GM12878 (cell line): ENCODE measurements around the gene LRRC3C. TPM values are rescaled to one million over a fixed set of nuclear protein-coding genes. Genes with fewer than 3 reads are reported as not detected.

Experiments
- BACH1 ChIP-seq: fragments of 450-650 bp; IDR thresholded peaks from 2 replicates; pipeline ENCODE4 v1.6.1; 2017; ENCODE audit warnings: mild to moderate bottlenecking, borderline replicate concordance
- BCL11A ChIP-seq: IDR thresholded peaks from 2 replicates; pipeline ENCODE4 v1.6.1; 2011; ENCODE audit warnings: low read depth, low read length
- CBFB ChIP-seq: IDR thresholded peaks from 2 replicates; pipeline ENCODE4 v1.6.1; 2016; ENCODE audit warnings: antibody characterized with exemption, low read depth
- CBX5 ChIP-seq: sonication (generic); IDR thresholded peaks from 2 replicates; pipeline ENCODE4 v1.6.1; 2016; ENCODE audit warnings: low read depth, moderate library complexity, mild to moderate bottlenecking, inconsistent platforms
- CHD4 ChIP-seq: fragments of 200-600 bp; sonication (generic); IDR thresholded peaks from 2 replicates; pipeline ENCODE4 v1.6.1; 2016; ENCODE audit warnings: mild to moderate bottlenecking
- CTCF ChIP-seq, 3 experiments: IDR thresholded peaks in 2 of 3; conservative IDR thresholded peaks in 1 of 3; 2 replicates each; pipeline ENCODE4 v1.5.1; 2011; ENCODE audit warnings: low read depth in 3 of 3, low read length in 3 of 3, mild to moderate bottlenecking in 3 of 3, control low read depth in 2 of 3, moderate library complexity in 2 of 3, inconsistent platforms in 1 of 3, mixed read lengths in 1 of 3; ENCODE audit not compliant: control insufficient read depth in 2 of 3, insufficient read depth in 1 of 3; ENCODE audit errors: extremely low read depth in 1 of 3
- EGR1 ChIP-seq, 2 experiments: IDR thresholded peaks; 1 replicate in 1 of 2; 2 replicates in 1 of 2; pipeline ENCODE4 v1.6.1; 2011 to 2012; ENCODE audit warnings: low read depth in 2 of 2, low read length in 2 of 2, borderline replicate concordance in 1 of 2, mild to moderate bottlenecking in 1 of 2, moderate library complexity in 1 of 2
- ESRRA ChIP-seq: IDR thresholded peaks from 2 replicates; pipeline ENCODE4 v1.6.1; 2012; ENCODE audit warnings: mild to moderate bottlenecking, low read length, improper control_type of control experiment
- GATAD2B ChIP-seq: fragments of 450-650 bp; conservative IDR thresholded peaks from 2 replicates; pipeline ENCODE4 v1.6.1; 2017; ENCODE audit warnings: low read depth, mild to moderate bottlenecking, moderate library complexity
- IKZF2 ChIP-seq, 2 experiments: fragments of 450-650 bp; IDR thresholded peaks; 2 replicates each; pipeline ENCODE4 v1.6.1; 2017; ENCODE audit warnings: mild to moderate bottlenecking in 2 of 2, moderate library complexity in 2 of 2
- KDM1A ChIP-seq: fragments of 200-600 bp; sonication (generic); IDR thresholded peaks from 2 replicates; pipeline ENCODE4 v1.6.1; 2016; ENCODE audit warnings: borderline replicate concordance
- LARP7 ChIP-seq: fragments of 450-650 bp; IDR thresholded peaks from 2 replicates; pipeline ENCODE4 v1.6.1; 2017; ENCODE audit warnings: mild to moderate bottlenecking
- MEF2A ChIP-seq: IDR thresholded peaks from 2 replicates; pipeline ENCODE4 v1.6.1; 2011; ENCODE audit warnings: low read depth, mild to moderate bottlenecking, low read length, moderate library complexity; ENCODE audit not compliant: insufficient read depth
- MLLT1 ChIP-seq: fragments of 450-650 bp; IDR thresholded peaks from 2 replicates; pipeline ENCODE4 v1.6.1; 2016; ENCODE audit warnings: mild to moderate bottlenecking
- NR2C1 ChIP-seq: fragments of 450-650 bp; IDR thresholded peaks from 2 replicates; pipeline ENCODE4 v1.6.1; 2017; ENCODE audit warnings: antibody characterized with exemption, mild to moderate bottlenecking, moderate library complexity
- PKNOX1 ChIP-seq: fragments of 450-650 bp; IDR thresholded peaks from 2 replicates; pipeline ENCODE4 v1.6.1; 2016; ENCODE audit warnings: mild to moderate bottlenecking
- POLR2AphosphoS5 ChIP-seq: IDR thresholded peaks from 2 replicates; pipeline ENCODE4 v1.6.1; 2011; ENCODE audit warnings: mild to moderate bottlenecking, low read length, inconsistent platforms
- RAD21 ChIP-seq: IDR thresholded peaks from 2 replicates; pipeline ENCODE4 v1.6.1; 2011; ENCODE audit warnings: mild to moderate bottlenecking, low read depth, low read length, moderate library complexity; ENCODE audit not compliant: insufficient read depth
- SMAD5 ChIP-seq: IDR thresholded peaks from 2 replicates; pipeline ENCODE4 v1.6.1; 2016; ENCODE audit warnings: antibody characterized with exemption, low read depth
- YBX1 ChIP-seq: fragments of 450-650 bp; IDR thresholded peaks from 2 replicates; pipeline ENCODE4 v1.6.1; 2016; ENCODE audit warnings: antibody characterized with exemption
- ZNF274 ChIP-seq: IDR thresholded peaks from one replicate; pipeline ENCODE4 v1.8.0; 2011; ENCODE audit not compliant: insufficient read length, insufficient read depth
- ZNF384 ChIP-seq: IDR thresholded peaks from 2 replicates; pipeline ENCODE4 v1.6.1; 2012; ENCODE audit warnings: low read depth, mild to moderate bottlenecking, low read length, improper control_type of control experiment, borderline replicate concordance
- ZSCAN29 ChIP-seq: fragments of 450-650 bp; IDR thresholded peaks from 2 replicates; pipeline ENCODE4 v1.6.1; 2017; ENCODE audit warnings: mild to moderate bottlenecking, moderate library complexity
- polyA plus RNA-seq, 11 experiments: library from polyadenylated mRNA; depleted of rRNA in 4 of 11; unstranded in 6 of 11; stranded (reverse) in 5 of 11; fragments of >200 nt; fragmentation: Nextera tagmentation in 4 of 11; fragmentation: Illumina TruSeq in 1 of 11; extraction: Ambion mirVana in 4 of 11; extraction: Trizol in 1 of 11; gene quantifications; 1 replicate in 1 of 11; 2 replicates in 10 of 11; pipeline versions ENCODE4 v1.2.1 to v1.2.3, GENCODE V29; 2011 to 2016; ENCODE audit warnings: inconsistent platforms in 2 of 11, missing spikeins in 2 of 11, low read depth in 1 of 11
- total RNA-seq, 4 experiments: library from RNA; depleted of rRNA in 3 of 4; stranded (reverse); fragments of >200 nt in 3 of 4; fragmentation: Illumina TruSeq in 1 of 4; extraction: Trizol in 1 of 4; gene quantifications; 2 replicates each; pipeline versions ENCODE4 v1.2.1 to v1.2.3, GENCODE V29; 2013 to 2021
- TF ChIP-seq, protein P1 (sequence below): fragments of 450-650 bp; IDR thresholded peaks from 2 replicates; pipeline ENCODE4 v1.6.1; 2017; ENCODE audit warnings: low read depth, mild to moderate bottlenecking, moderate library complexity
- TF ChIP-seq, protein P2 (sequence below): IDR thresholded peaks from 2 replicates; pipeline ENCODE4 v1.6.1; 2011; ENCODE audit warnings: low read depth, mild to moderate bottlenecking, low read length, moderate library complexity, borderline replicate concordance; ENCODE audit errors: extremely low read depth

The LRRC3C gene
- total and polyA plus RNA-seq, 10 of the 15 experiments (the other 5 are each of a cell fraction or from before 2014, with no cell fraction given): not detected

- no peak for TF ChIP-seq EGR1 (IDR thresholded peaks at IDR 0.05; ENCODE audit: borderline replicate concordance in 1 of 2, low read depth in 2 of 2, low read length in 2 of 2)
- TF ChIP-seq CBX5: no peak
- TF ChIP-seq, protein P1, sequence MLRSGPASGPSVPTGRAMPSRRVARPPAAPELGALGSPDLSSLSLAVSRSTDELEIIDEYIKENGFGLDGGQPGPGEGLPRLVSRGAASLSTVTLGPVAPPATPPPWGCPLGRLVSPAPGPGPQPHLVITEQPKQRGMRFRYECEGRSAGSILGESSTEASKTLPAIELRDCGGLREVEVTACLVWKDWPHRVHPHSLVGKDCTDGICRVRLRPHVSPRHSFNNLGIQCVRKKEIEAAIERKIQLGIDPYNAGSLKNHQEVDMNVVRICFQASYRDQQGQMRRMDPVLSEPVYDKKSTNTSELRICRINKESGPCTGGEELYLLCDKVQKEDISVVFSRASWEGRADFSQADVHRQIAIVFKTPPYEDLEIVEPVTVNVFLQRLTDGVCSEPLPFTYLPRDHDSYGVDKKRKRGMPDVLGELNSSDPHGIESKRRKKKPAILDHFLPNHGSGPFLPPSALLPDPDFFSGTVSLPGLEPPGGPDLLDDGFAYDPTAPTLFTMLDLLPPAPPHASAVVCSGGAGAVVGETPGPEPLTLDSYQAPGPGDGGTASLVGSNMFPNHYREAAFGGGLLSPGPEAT: no peak
- TF ChIP-seq RAD21: no peak
- no peak for TF ChIP-seq BACH1
- TF ChIP-seq ZSCAN29: no peak
- peak; percentile 38; the same call in 1 of the 2 replicates for TF ChIP-seq BCL11A
- TF ChIP-seq ZNF384: no peak; the same call in 1 of the 2 replicates
- TF ChIP-seq, protein P2, sequence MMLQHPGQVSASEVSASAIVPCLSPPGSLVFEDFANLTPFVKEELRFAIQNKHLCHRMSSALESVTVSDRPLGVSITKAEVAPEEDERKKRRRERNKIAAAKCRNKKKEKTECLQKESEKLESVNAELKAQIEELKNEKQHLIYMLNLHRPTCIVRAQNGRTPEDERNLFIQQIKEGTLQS: no peak
- no peak for TF ChIP-seq CBFB
- TF ChIP-seq POLR2AphosphoS5: no peak
- TF ChIP-seq CTCF (IDR thresholded peaks at IDR 0.05 in 2 of 3, conservative IDR thresholded peaks at IDR 0.05 in 1 of 3; ENCODE audit: control insufficient read depth in 2 of 3, extremely low read depth in 1 of 3, insufficient read depth in 1 of 3, low read depth in 3 of 3, low read length in 3 of 3): no peak
- no peak for TF ChIP-seq ZNF274
- peak; percentile 71 to 76; a peak in 3 of 4 replicates for TF ChIP-seq IKZF2 (IDR thresholded peaks at IDR 0.05)
- no peak for TF ChIP-seq YBX1
- peak; percentile 96 for TF ChIP-seq MEF2A
- no peak for TF ChIP-seq NR2C1
- TF ChIP-seq CHD4: no peak
- TF ChIP-seq LARP7: no peak
- TF ChIP-seq SMAD5: no peak
- TF ChIP-seq MLLT1: no peak
- no peak for TF ChIP-seq GATAD2B
- no peak for TF ChIP-seq KDM1A
- no peak for TF ChIP-seq ESRRA
- peak; percentile 95 for TF ChIP-seq PKNOX1
Observed at GRCh38 chr17:39928858-39929645, 1.5 kb downstream of the LRRC3C start (continued).
